Measurements from ENCODE around the gene RGS11. TPM values are rescaled to one million over a fixed set of nuclear protein-coding genes. Genes with fewer than 3 reads are reported as not detected.

Gene RGS11
- total and polyA plus RNA-seq, 2 donors (not counting 1 experiment from before 2014, with no cell fraction given): 1.1 to 6.3 TPM

DNA sequence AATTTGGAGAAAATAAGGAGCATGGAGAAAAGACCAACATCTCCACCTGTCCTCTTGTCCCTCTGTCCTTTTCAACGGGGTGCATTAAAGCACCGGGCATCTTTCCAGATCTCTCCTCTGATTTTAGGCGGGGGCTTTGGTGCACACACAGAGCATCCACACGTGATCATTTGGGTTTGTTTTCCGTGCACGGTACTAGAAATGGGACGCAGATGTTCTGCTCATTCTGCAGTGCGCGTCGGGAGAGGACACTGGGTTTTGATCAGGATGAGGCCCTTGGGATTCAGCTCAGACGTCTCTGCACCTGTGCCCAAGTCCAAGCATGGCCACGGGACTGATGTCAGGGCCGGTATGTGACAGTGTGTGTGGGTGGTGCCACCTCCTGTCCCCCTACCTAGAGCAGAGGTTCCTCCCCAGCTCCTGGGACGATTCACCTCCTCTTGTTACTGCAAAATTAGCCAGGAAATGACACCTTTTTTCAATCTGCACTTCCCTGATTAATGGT lies 39.1 kb upstream of the RGS11 start:
- H2AFZ ChIP-seq (ENCODE audit: low read length): no peak overlapping the region
- DNase-seq (ENCODE audit: low read depth in 2 of 2): no peak
- H3K27me3 ChIP-seq (ENCODE audit: control insufficient read depth, insufficient read depth, low read length): no peaks in the 10 kb centered on the region
- H3K4me3 ChIP-seq (replicated peaks in 1 of 4; ENCODE audit: control extremely low read depth in 1 of 4, insufficient read depth in 1 of 4, low read depth in 3 of 4, low read length in 4 of 4): no peak overlapping the region
- no peak for TF ChIP-seq EZH2 (IDR thresholded peaks at IDR 0.05; ENCODE audit: low read length, missing control alignments)
- TF ChIP-seq, protein P1, sequence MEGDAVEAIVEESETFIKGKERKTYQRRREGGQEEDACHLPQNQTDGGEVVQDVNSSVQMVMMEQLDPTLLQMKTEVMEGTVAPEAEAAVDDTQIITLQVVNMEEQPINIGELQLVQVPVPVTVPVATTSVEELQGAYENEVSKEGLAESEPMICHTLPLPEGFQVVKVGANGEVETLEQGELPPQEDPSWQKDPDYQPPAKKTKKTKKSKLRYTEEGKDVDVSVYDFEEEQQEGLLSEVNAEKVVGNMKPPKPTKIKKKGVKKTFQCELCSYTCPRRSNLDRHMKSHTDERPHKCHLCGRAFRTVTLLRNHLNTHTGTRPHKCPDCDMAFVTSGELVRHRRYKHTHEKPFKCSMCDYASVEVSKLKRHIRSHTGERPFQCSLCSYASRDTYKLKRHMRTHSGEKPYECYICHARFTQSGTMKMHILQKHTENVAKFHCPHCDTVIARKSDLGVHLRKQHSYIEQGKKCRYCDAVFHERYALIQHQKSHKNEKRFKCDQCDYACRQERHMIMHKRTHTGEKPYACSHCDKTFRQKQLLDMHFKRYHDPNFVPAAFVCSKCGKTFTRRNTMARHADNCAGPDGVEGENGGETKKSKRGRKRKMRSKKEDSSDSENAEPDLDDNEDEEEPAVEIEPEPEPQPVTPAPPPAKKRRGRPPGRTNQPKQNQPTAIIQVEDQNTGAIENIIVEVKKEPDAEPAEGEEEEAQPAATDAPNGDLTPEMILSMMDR (conservative IDR thresholded peaks at IDR 0.05 in 1 of 2, IDR thresholded peaks at IDR 0.05 in 1 of 2; ENCODE audit: low read depth in 1 of 2, low read length in 2 of 2): no peak
- H3K4me2 ChIP-seq (ENCODE audit: extremely low read depth, insufficient read depth, low read length): no peak overlapping the region
- no peak overlapping the region for H3K9ac ChIP-seq (ENCODE audit: insufficient read depth, low read length)
- no peaks in the 10 kb centered on the region for H4K20me1 ChIP-seq (ENCODE audit: control insufficient read depth, extremely low read depth, insufficient read depth, low read length)
- no peak overlapping the region for H3K27ac ChIP-seq (ENCODE audit: insufficient read depth, low read length)
- H3K9me3 ChIP-seq (ENCODE audit: control insufficient read depth, insufficient read depth, low read depth, low read length): no peaks in the 10 kb centered on the region
- peaks cover 3% of the 10 kb centered on the region for H3K79me2 ChIP-seq (ENCODE audit: control insufficient read depth, insufficient read depth, low read length)
- no peaks in the 10 kb centered on the region for H3K4me1 ChIP-seq (ENCODE audit: control insufficient read depth, extremely low read depth, insufficient read depth, low read length)
- H3K36me3 ChIP-seq (ENCODE audit: control insufficient read depth, insufficient read depth, low read length): peaks cover 5% of the 10 kb centered on the region

DNA sequence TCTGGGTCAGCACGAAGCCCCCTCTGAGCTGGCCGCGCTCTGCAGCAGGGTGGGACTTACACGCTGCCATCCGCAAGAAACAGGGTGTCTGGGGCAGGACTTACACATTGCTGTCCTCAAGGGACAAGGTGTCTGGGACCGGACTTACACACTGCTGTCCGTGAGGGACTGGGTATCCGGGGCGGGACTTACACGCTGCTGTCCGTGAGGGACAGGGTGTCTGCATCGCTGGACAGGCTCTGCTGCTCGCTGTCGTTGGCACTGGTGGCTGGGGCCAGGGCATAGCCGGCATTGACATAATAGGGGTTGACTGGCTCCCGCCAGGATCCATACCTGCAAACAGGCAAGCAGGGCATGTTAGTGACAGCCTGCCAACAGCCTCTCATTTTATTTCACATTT lies 38.6 kb upstream of the RGS11 start:
- H3K27me3 ChIP-seq (ENCODE audit: control insufficient read depth, insufficient read depth, low read length): no peaks in the 10 kb centered on the region
- H3K9me3 ChIP-seq (ENCODE audit: control insufficient read depth, insufficient read depth, low read depth, low read length): no peaks in the 10 kb centered on the region
- no peak overlapping the region for H3K4me3 ChIP-seq (replicated peaks in 1 of 4; ENCODE audit: control extremely low read depth in 1 of 4, insufficient read depth in 1 of 4, low read depth in 3 of 4, low read length in 4 of 4)
- H3K4me1 ChIP-seq (ENCODE audit: control insufficient read depth, extremely low read depth, insufficient read depth, low read length): no peaks in the 10 kb centered on the region
- peaks cover 3% of the 10 kb centered on the region for H3K79me2 ChIP-seq (ENCODE audit: control insufficient read depth, insufficient read depth, low read length)
- no peak overlapping the region for H2AFZ ChIP-seq (ENCODE audit: low read length)
- no peaks in the 10 kb centered on the region for H4K20me1 ChIP-seq (ENCODE audit: control insufficient read depth, extremely low read depth, insufficient read depth, low read length)
- no peak for DNase-seq (ENCODE audit: low read depth in 2 of 2)
- TF ChIP-seq, protein P1 (conservative IDR thresholded peaks at IDR 0.05 in 1 of 2, IDR thresholded peaks at IDR 0.05 in 1 of 2; ENCODE audit: low read depth in 1 of 2, low read length in 2 of 2): no peak
- no peak for TF ChIP-seq EZH2 (IDR thresholded peaks at IDR 0.05; ENCODE audit: low read length, missing control alignments)
- H3K27ac ChIP-seq (ENCODE audit: insufficient read depth, low read length): no peak overlapping the region
- H3K36me3 ChIP-seq (ENCODE audit: control insufficient read depth, insufficient read depth, low read length): peaks cover 8% of the 10 kb centered on the region
- H3K4me2 ChIP-seq (ENCODE audit: extremely low read depth, insufficient read depth, low read length): no peak overlapping the region
- H3K9ac ChIP-seq (ENCODE audit: insufficient read depth, low read length): no peak overlapping the region

- TF ChIP-seq, protein P1 (conservative IDR thresholded peaks at IDR 0.05 in 1 of 2, IDR thresholded peaks at IDR 0.05 in 1 of 2; ENCODE audit: low read depth in 1 of 2, low read length in 2 of 2): no peak
- no peak for TF ChIP-seq EZH2 (IDR thresholded peaks at IDR 0.05; ENCODE audit: low read length, missing control alignments)
- no peak overlapping the region for H3K4me2 ChIP-seq (ENCODE audit: extremely low read depth, insufficient read depth, low read length)
- no peaks in the 10 kb centered on the region for H3K4me1 ChIP-seq (ENCODE audit: control insufficient read depth, extremely low read depth, insufficient read depth, low read length)
- no peak for DNase-seq (ENCODE audit: low read depth in 2 of 2)
- no peaks in the 10 kb centered on the region for H4K20me1 ChIP-seq (ENCODE audit: control insufficient read depth, extremely low read depth, insufficient read depth, low read length)
- no peaks in the 10 kb centered on the region for H3K79me2 ChIP-seq (ENCODE audit: control insufficient read depth, insufficient read depth, low read length)
- H3K4me3 ChIP-seq (replicated peaks in 1 of 4; ENCODE audit: control extremely low read depth in 1 of 4, insufficient read depth in 1 of 4, low read depth in 3 of 4, low read length in 4 of 4): no peak overlapping the region
- H3K9ac ChIP-seq (ENCODE audit: insufficient read depth, low read length): no peak overlapping the region
- no peak overlapping the region for H3K27ac ChIP-seq (ENCODE audit: insufficient read depth, low read length)
- H2AFZ ChIP-seq (ENCODE audit: low read length): no peak overlapping the region
- H3K36me3 ChIP-seq (ENCODE audit: control insufficient read depth, insufficient read depth, low read length): peaks cover 7% of the 10 kb centered on the region
- no peaks in the 10 kb centered on the region for H3K9me3 ChIP-seq (ENCODE audit: control insufficient read depth, insufficient read depth, low read depth, low read length)
- H3K27me3 ChIP-seq (ENCODE audit: control insufficient read depth, insufficient read depth, low read length): no peaks in the 10 kb centered on the region
Measured at GRCh38 chr16:311725-312124, 36.0 kb upstream of the RGS11 start.
